ENCODE results near the gene TELO2.
"Not testable (repeated sequence)": the region's sequence is repeated elsewhere in the genome, so short reads cannot be mapped to it uniquely, and the experiment has no call there.

Gene TELO2

GRCh38 chr16:1471569-1472194, 21.5 kb upstream of the TELO2 start:
- intact Hi-C loops (cut with DNase I), result loop anchor here (10.0 kb wide), 2 partner anchors 47 to 117 kb away; partner anchors contain the start of genes GNPTG, TSR3 and UQCC4
- DNase-seq, result no peak

GRCh38 chr16:1472974-1473373, 20.2 kb upstream of the TELO2 start:
- intact Hi-C loops (cut with DNase I), result loop anchor here (10.0 kb wide), 2 partner anchors 48 to 118 kb away; partner anchors contain the start of genes GNPTG, TSR3 and UQCC4
- no peak for DNase-seq

- intact Hi-C loops (cut with DNase I), result loop anchor here (10.0 kb wide), 2 partner anchors 49 to 119 kb away; partner anchors contain the start of genes GNPTG, TSR3 and UQCC4
- DNase-seq, result peak in 1 of 42 donors; percentile 20
Measured at GRCh38 chr16:1474082-1474795, 18.9 kb upstream of the TELO2 start.

GRCh38 chr16:1474796-1475551, 18.2 kb upstream of the TELO2 start, which contains the start of gene CLCN7:
Gene CLCN7, minus strand, starts transcription at chr16:1475028. Its CDS starts 54 bp downstream, at chr16:1474974.
- intact Hi-C loops (cut with DNase I), result loop anchor here (10.0 kb wide), 2 partner anchors 50 to 120 kb away; partner anchors contain the start of genes GNPTG, TSR3 and UQCC4
- DNase-seq, result peak; percentile 74 to 96 (median 89)

- intact Hi-C loops (cut with DNase I), result loop anchor here (10.0 kb wide), 2 partner anchors 51 to 121 kb away; partner anchors contain the start of genes GNPTG, TSR3 and UQCC4
- DNase-seq, result peak in 2 of 42 donors; percentile 20 to 45
Measured at GRCh38 chr16:1475552-1476114, 17.5 kb upstream of the TELO2 start.

GRCh38 chr16:1477033-1477432, 16.1 kb upstream of the TELO2 start:
- DNase-seq, result no peak
- intact Hi-C loops (cut with DNase I), result loop anchor here (10.0 kb wide), 2 partner anchors 52 to 122 kb away; partner anchors contain the start of genes GNPTG, TSR3 and UQCC4

GRCh38 chr16:1478937-1479336, 14.2 kb upstream of the TELO2 start:
- intact Hi-C loops (cut with DNase I), result loop anchor here (10.0 kb wide), 2 partner anchors 54 to 124 kb away; partner anchors contain the start of genes GNPTG, TSR3 and UQCC4
- not testable (repeated sequence) for DNase-seq

GRCh38 chr16:1481906-1482835, 11.0 kb upstream of the TELO2 start:
- intact Hi-C loops (cut with DNase I), result no loop called here
- DNase-seq, result no peak

- intact Hi-C loops (cut with DNase I), result no loop called here
- DNase-seq, result no peak
Measured at GRCh38 chr16:1485847-1486496, 7.2 kb upstream of the TELO2 start.

GRCh38 chr16:1486551-1487390, 6.4 kb upstream of the TELO2 start:
- intact Hi-C loops (cut with DNase I), result no loop called here
- DNase-seq, result no peak

- no peak for DNase-seq
- intact Hi-C loops (cut with DNase I), result no loop called here
Measured at GRCh38 chr16:1487395-1488053, 5.6 kb upstream of the TELO2 start.

- intact Hi-C loops (cut with DNase I), result no loop called here
Measured at GRCh38 chr16:1488054-1488601, 5.0 kb upstream of the TELO2 start.

GRCh38 chr16:1488619-1489018, 4.5 kb upstream of the TELO2 start, which contains the start of gene PTX4:
Gene PTX4, minus strand, starts transcription at chr16:1488944. Its CDS starts 35 bp downstream, at chr16:1488909.
- intact Hi-C loops (cut with DNase I), result no loop called here

More at GRCh38 chr16:1488054-1488601, 5.0 kb upstream of the TELO2 start:
- DNase-seq, result no peak

GRCh38 chr16:1489077-1489476, 4.1 kb upstream of the TELO2 start:
- DNase-seq, result no peak
- intact Hi-C loops (cut with DNase I), result no loop called here

More at GRCh38 chr16:1488619-1489018, 4.5 kb upstream of the TELO2 start, which contains the start of gene PTX4:
- DNase-seq, result no peak

- intact Hi-C loops (cut with DNase I), result loop anchor here (10.0 kb wide), 1 partner anchor 123 kb away; the partner anchor contains the start of genes CRAMP1 and IFT140
- DNase-seq, result no peak
Measured at GRCh38 chr16:1491327-1491726, 1.8 kb upstream of the TELO2 start.
